HepG2 (cell line): ENCODE data around the gene OBP2A. TPM values are rescaled to one million over a fixed set of nuclear protein-coding genes. Genes with fewer than 3 reads are reported as not detected.
A peak's percentile ranks its signal among the peaks of the same experiment; 100 is the strongest.

Source experiments
- ATAC-seq: fragments of 200-7000 bp; cut with Tn5 transposase; 3 replicates; pipeline ENCODE4 v1.9.1; 2020; ENCODE audit warnings: mild to moderate bottlenecking, moderate library complexity
- BruUV-seq: library from RNA; stranded (reverse); fragments of 400-500 nt; replicated peaks from 2 replicates; lab custom pipeline; 2021; lab: Mats Ljungman, UMichigan
- CTCF ChIA-PET: fragments of 300-600 bp; formaldehyde crosslinking; extraction: SDS; loops from one replicate; lab custom pipeline; 2021; ENCODE audit warnings: low total read pairs, inconsistent platforms, low intra/inter-chr PET ratio; lab: Yijun Ruan, JAX
- POLR2A ChIA-PET: fragments of 350-600 bp; sonication (Branson Sonifier 250); formaldehyde crosslinking; loops from one replicate; lab custom pipeline; 2020; ENCODE audit warnings: antibody characterized with exemption, inconsistent platforms; lab: Yijun Ruan, JAX
- DNase-seq: peaks from one replicate; pipeline ENCODE4 v3.0.0-alpha.2; 2015; ENCODE audit warnings: low spot score
- FAIRE-seq: peaks from 3 replicates; lab custom pipeline; 2011; peaks lifted over from hg19 to GRCh38; lab: Jason Lieb, UNC
- H2AFZ ChIP-seq: one replicate; pipeline ENCODE4 v1.6.1; 2011; ENCODE audit warnings: low read length, inconsistent platforms
- H3K27ac ChIP-seq: fragments of 300-600 bp; 3 replicates; pipeline ENCODE4 v1.8.0; 2011; ENCODE audit warnings: mixed run types, mild to moderate bottlenecking, mixed read lengths, low read length, inconsistent platforms; ENCODE audit not compliant: insufficient read depth; ENCODE audit errors: extremely low read length
- H3K27me3 ChIP-seq, 2 experiments: fragments of 200-600 bp in 1 of 2; 2 replicates in 1 of 2; 3 replicates in 1 of 2; pipeline versions ENCODE4 v1.6.0 to v1.8.0; 2011; ENCODE audit warnings: low read length in 2 of 2, mild to moderate bottlenecking in 2 of 2, moderate library complexity in 2 of 2, inconsistent platforms in 1 of 2; ENCODE audit not compliant: insufficient read depth in 2 of 2, control insufficient read depth in 1 of 2
- H3K36me3 ChIP-seq, 2 experiments: fragments of 200-600 bp in 1 of 2; replicated peaks in 1 of 2; 2 replicates in 1 of 2; 3 replicates in 1 of 2; pipeline versions ENCODE4 v1.5.1 to v1.8.0; 2011; ENCODE audit warnings: low read length in 2 of 2, inconsistent platforms in 1 of 2; ENCODE audit not compliant: insufficient read depth in 2 of 2, control insufficient read depth in 1 of 2
- H3K4me1 ChIP-seq: 2 replicates; pipeline ENCODE4 v1.5.1; 2012; ENCODE audit warnings: low read length, inconsistent platforms; ENCODE audit not compliant: insufficient read depth
- H3K4me2 ChIP-seq: 2 replicates; pipeline ENCODE4 v1.6.0; 2011; ENCODE audit warnings: low read depth, low read length, inconsistent platforms
- H3K4me3 ChIP-seq, 3 experiments: fragments of 200-600 bp in 1 of 3; sonication (generic), shearing (Covaris generic) in 1 of 3; replicated peaks in 1 of 3; 2 replicates each; pipeline ENCODE4 v1.5.1; 2011 to 2016; ENCODE audit warnings: low read length in 3 of 3, inconsistent platforms in 2 of 3, low read depth in 2 of 3, mild to moderate bottlenecking in 2 of 3, control low read depth in 1 of 3, mixed read lengths in 1 of 3; ENCODE audit not compliant: insufficient read depth in 1 of 3
- H3K79me2 ChIP-seq: one replicate; pipeline ENCODE4 v1.6.1; 2011; ENCODE audit warnings: low read length, inconsistent platforms; ENCODE audit not compliant: insufficient read depth
- H3K9ac ChIP-seq: 2 replicates; pipeline ENCODE4 v1.6.0; 2011; ENCODE audit warnings: mild to moderate bottlenecking, low read depth, low read length, inconsistent platforms; ENCODE audit not compliant: insufficient read depth
- H3K9me3 ChIP-seq: 2 replicates; pipeline ENCODE4 v1.5.1; 2012; ENCODE audit warnings: mild to moderate bottlenecking, low read length
- H4K20me1 ChIP-seq: 2 replicates; pipeline ENCODE4 v1.6.0; 2011; ENCODE audit warnings: inconsistent platforms, mild to moderate bottlenecking, low read length, moderate library complexity; ENCODE audit not compliant: insufficient read depth
- AGO2 ChIP-seq: fragments of 200-400 bp; formaldehyde crosslinking; optimal IDR thresholded peaks from 2 replicates; pipeline ENCODE3; 2017; ENCODE audit warnings: mild to moderate bottlenecking, low read depth, low read length, moderate library complexity
- CHD2 ChIP-seq: IDR thresholded peaks from 2 replicates; pipeline ENCODE4 v1.6.1; 2011; ENCODE audit warnings: low read depth, low read length, improper control_type of control experiment
- KDM4B ChIP-seq: sonication (generic); formaldehyde crosslinking; IDR thresholded peaks from 2 replicates; pipeline ENCODE4 v1.4.0; 2020; ENCODE audit warnings: missing genetic modification reagents
- KDM5B ChIP-seq: sonication (generic); formaldehyde crosslinking; IDR thresholded peaks from 2 replicates; pipeline ENCODE4 v1.4.0; 2020; ENCODE audit warnings: missing genetic modification reagents, mild to moderate bottlenecking, borderline replicate concordance
- PCBP1 ChIP-seq: fragments of 200-400 bp; formaldehyde crosslinking; IDR thresholded peaks from 2 replicates; pipeline ENCODE4 v1.6.1; 2017; ENCODE audit warnings: mild to moderate bottlenecking, low read depth, low read length, borderline replicate concordance
- POLR2G ChIP-seq: fragments of 200-400 bp; formaldehyde crosslinking; IDR thresholded peaks from 2 replicates; pipeline ENCODE4 v1.6.1; 2018; ENCODE audit warnings: mild to moderate bottlenecking, low read depth, low read length, moderate library complexity
- RBM22 ChIP-seq: fragments of 200-400 bp; formaldehyde crosslinking; optimal IDR thresholded peaks from 2 replicates; pipeline ENCODE3; 2017; ENCODE audit warnings: mild to moderate bottlenecking, low read length, moderate library complexity
- ZNF547 ChIP-seq: sonication (generic); formaldehyde crosslinking; IDR thresholded peaks from 2 replicates; pipeline ENCODE4 v1.5.1; 2020; ENCODE audit warnings: mild to moderate bottlenecking, missing genetic modification reagents
- WGBS: methylation state at CpG from one replicate; pipeline ENCODE4 v1.1.6; 2017; ENCODE audit warnings: low lambda C conversion rate; 5-methylcytosine and 5-hydroxymethylcytosine counted together
- in situ Hi-C: cut with HindIII; loops from 2 replicates; pipeline ENCODE4 v1.10.0; 2017; ENCODE audit warnings: low pct_unique_long_range_greater_than_20kb; ENCODE audit not compliant: extremely low pct_ligation_motif_present
- intact Hi-C: fragments of 100-400 bp; cut with micrococcal nuclease; formaldehyde crosslinking; loops from one replicate; pipeline ENCODE4 v1.10.0; 2022; ENCODE audit not compliant: unreplicated experiment
- polyA plus RNA-seq, 8 experiments: library from polyadenylated mRNA; depleted of rRNA in 3 of 8; stranded (reverse) in 7 of 8; unstranded in 1 of 8; fragments of >200 nt; fragmentation: Illumina TruSeq in 4 of 8; extraction: Trizol in 4 of 8; gene quantifications; 2 replicates each; pipeline versions ENCODE4 v1.2.1 to v1.2.3, GENCODE V29; 2011 to 2016; ENCODE audit warnings: low read depth in 4 of 8, missing spikeins in 1 of 8, mixed read lengths in 1 of 8; ENCODE audit not compliant: insufficient read depth in 1 of 8
- total RNA-seq, 5 experiments: library from RNA; depleted of rRNA; stranded (reverse); fragments of >200 nt; fragmentation: Illumina TruSeq; extraction: Trizol; gene quantifications; 2 replicates each; pipeline ENCODE4 v1.2.3, GENCODE V29; 2016; ENCODE audit warnings: low read depth in 1 of 5
- TF ChIP-seq, protein P1 (sequence below): sonication (generic); formaldehyde crosslinking; IDR thresholded peaks from 2 replicates; pipeline ENCODE4 v1.5.1; 2020; ENCODE audit warnings: missing genetic modification reagents, mild to moderate bottlenecking, borderline replicate concordance

OBP2A gene
- total and polyA plus RNA-seq, 2 of the 13 experiments (the other 11 are each of a cell fraction or from before 2014, with no cell fraction given): 0.32 TPM; not detected in 1

DNA sequence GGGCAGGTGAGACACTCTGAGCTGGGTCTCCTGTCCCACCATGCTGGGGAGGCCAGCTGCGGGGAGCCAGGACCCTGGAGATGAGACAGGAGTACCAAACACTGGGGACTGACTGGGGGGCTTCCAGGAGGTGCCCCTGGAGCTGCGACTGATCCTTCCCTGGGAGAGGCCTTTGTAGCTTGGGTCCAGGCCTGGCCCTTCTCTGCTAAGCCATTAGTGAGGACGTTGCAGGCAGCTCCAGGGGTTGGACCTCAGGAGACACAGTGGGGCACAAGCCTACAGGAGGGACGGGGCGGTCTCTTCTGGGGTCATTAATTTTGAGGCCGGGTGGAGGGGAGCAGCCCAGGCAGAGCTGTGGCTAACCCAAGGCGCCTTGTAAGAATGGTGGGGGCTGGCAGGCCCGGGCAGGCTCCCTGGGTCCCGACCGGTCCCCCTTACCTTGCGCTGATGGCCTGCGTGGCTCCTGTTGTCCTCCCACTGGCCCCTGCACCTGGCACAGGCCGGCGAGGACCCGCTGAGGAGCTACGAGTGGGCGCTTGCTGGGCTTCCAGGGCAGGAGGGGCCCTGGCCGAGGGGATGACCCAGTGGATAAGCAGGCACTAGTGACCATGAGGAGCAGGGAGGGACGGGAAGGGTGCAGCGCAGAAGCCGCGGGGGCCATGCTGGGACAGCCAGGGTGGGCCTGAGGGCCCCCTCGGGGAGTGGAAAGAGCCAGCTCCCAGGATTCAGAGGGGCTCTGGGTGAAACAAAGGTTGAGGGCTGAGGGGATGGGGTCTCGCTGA lies 40.3 kb upstream of the OBP2A start:
- TF ChIP-seq KDM4B (CRISPR knock-in tag) (no peak), KDM5B (CRISPR knock-in tag) (0 out of 2 replicates have a peak, but pooled peaks have one; percentile 3), CHD2 (no peak), AGO2 (peak; percentile 90), ZNF547 (CRISPR knock-in tag) (no peak), PCBP1 (0 out of 2 replicates have a peak, but pooled peaks have one; percentile 5), POLR2G (peak; percentile 39; the same call in 1 of the 2 replicates), RBM22 (peak; percentile 63)
- TF ChIP-seq, protein P1, sequence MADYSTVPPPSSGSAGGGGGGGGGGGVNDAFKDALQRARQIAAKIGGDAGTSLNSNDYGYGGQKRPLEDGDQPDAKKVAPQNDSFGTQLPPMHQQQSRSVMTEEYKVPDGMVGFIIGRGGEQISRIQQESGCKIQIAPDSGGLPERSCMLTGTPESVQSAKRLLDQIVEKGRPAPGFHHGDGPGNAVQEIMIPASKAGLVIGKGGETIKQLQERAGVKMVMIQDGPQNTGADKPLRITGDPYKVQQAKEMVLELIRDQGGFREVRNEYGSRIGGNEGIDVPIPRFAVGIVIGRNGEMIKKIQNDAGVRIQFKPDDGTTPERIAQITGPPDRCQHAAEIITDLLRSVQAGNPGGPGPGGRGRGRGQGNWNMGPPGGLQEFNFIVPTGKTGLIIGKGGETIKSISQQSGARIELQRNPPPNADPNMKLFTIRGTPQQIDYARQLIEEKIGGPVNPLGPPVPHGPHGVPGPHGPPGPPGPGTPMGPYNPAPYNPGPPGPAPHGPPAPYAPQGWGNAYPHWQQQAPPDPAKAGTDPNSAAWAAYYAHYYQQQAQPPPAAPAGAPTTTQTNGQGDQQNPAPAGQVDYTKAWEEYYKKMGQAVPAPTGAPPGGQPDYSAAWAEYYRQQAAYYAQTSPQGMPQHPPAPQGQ (CRISPR knock-in tag): no peak
- peaks cover 16% of the 10 kb centered on the region for H4K20me1 ChIP-seq
- intact Hi-C loops (no loop called here), in situ Hi-C loops (no loop called here)
- H3K4me1 ChIP-seq: peaks cover 31% of the 10 kb centered on the region
- ChIA-PET POLR2A (interaction anchor here (0.6 to 1.3 kb wide), 2 partner anchors 25 to 1304 kb away, joined by 3 to 5 read pairs; no protein-coding TSS in a partner anchor), CTCF (no interaction called here)
- peaks cover 10% of the 10 kb centered on the region for H3K79me2 ChIP-seq
- no peak overlapping the region for H3K4me3 ChIP-seq
- peaks cover 13 to 26% of the 10 kb centered on the region in 2 experiments for H3K36me3 ChIP-seq
- 0 out of 2 replicates have a peak overlapping the region, but pooled peaks have one; percentile 62 for H3K4me2 ChIP-seq
- no peak for ATAC-seq
- no peak for FAIRE-seq
- H2AFZ ChIP-seq: no peak overlapping the region
- H3K9ac ChIP-seq: no peak overlapping the region
- 95% methylated on average over 16 of the region's 24 CpGs for WGBS
- no TSS peak for BruUV-seq
- no peak overlapping the region for H3K27ac ChIP-seq
- no peaks in the 10 kb centered on the region for H3K9me3 ChIP-seq
- DNase-seq: no peak
- peaks cover 2 to 12% of the 10 kb centered on the region in 2 experiments; a peak in 1 of 5 replicates for H3K27me3 ChIP-seq
